ENCODE results near the gene GRAP2. TPM values are rescaled to one million over a fixed set of nuclear protein-coding genes. Genes with fewer than 3 reads are reported as not detected.

GRAP2 gene
- total RNA-seq, 1 donor: not detected

GRCh38 chr22:39960791-39961746, 60.2 kb downstream of the GRAP2 start:
- H3K36me3 ChIP-seq (ENCODE audit: insufficient read depth, low read length): no peaks in the 10 kb centered on the region
- H3K79me2 ChIP-seq (ENCODE audit: insufficient read depth, low read length): no peaks in the 10 kb centered on the region
- H4K20me1 ChIP-seq (ENCODE audit: insufficient read depth, low read length): no peaks in the 10 kb centered on the region
- no peaks in the 10 kb centered on the region for H3K27me3 ChIP-seq (ENCODE audit: insufficient read depth, low read length)
- H3K4me1 ChIP-seq (ENCODE audit: insufficient read depth, low read length): peaks cover 24% of the 10 kb centered on the region
- H3K9me3 ChIP-seq (ENCODE audit: low read depth, low read length): no peaks in the 10 kb centered on the region
- DNase-seq (ENCODE audit: insufficient read length, low spot score, missing footprints): peak; percentile 92
- TF ChIP-seq, protein P1, sequence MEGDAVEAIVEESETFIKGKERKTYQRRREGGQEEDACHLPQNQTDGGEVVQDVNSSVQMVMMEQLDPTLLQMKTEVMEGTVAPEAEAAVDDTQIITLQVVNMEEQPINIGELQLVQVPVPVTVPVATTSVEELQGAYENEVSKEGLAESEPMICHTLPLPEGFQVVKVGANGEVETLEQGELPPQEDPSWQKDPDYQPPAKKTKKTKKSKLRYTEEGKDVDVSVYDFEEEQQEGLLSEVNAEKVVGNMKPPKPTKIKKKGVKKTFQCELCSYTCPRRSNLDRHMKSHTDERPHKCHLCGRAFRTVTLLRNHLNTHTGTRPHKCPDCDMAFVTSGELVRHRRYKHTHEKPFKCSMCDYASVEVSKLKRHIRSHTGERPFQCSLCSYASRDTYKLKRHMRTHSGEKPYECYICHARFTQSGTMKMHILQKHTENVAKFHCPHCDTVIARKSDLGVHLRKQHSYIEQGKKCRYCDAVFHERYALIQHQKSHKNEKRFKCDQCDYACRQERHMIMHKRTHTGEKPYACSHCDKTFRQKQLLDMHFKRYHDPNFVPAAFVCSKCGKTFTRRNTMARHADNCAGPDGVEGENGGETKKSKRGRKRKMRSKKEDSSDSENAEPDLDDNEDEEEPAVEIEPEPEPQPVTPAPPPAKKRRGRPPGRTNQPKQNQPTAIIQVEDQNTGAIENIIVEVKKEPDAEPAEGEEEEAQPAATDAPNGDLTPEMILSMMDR (IDR thresholded peaks at IDR 0.05; ENCODE audit: extremely low read depth, low read depth, low read length): no peak
- peak overlapping the region; percentile 57 for H2AFZ ChIP-seq (ENCODE audit: low read length)
- peak overlapping the region; percentile 68 for H3K27ac ChIP-seq (ENCODE audit: low read depth, low read length)
- H3K4me3 ChIP-seq (ENCODE audit: insufficient read depth, low read length): peak overlapping the region; percentile 14
- peak overlapping the region; percentile 72 for H3K4me2 ChIP-seq (ENCODE audit: insufficient read depth, low read length)

GRCh38 chr22:39962071-39962470, 61.2 kb downstream of the GRAP2 start:
- no peak for DNase-seq (ENCODE audit: insufficient read length, low spot score, missing footprints)
- Histone ChIP-seq H3K4me3 (ENCODE audit: insufficient read depth, low read length) (no peak overlapping the region), H3K4me2 (ENCODE audit: insufficient read depth, low read length) (peak overlapping the region; percentile 72), H4K20me1 (ENCODE audit: insufficient read depth, low read length) (no peaks in the 10 kb centered on the region), H3K9me3 (ENCODE audit: low read depth, low read length) (no peaks in the 10 kb centered on the region), H3K4me1 (ENCODE audit: insufficient read depth, low read length) (peaks cover 31% of the 10 kb centered on the region), H2AFZ (ENCODE audit: low read length) (no peak overlapping the region), H3K79me2 (ENCODE audit: insufficient read depth, low read length) (no peaks in the 10 kb centered on the region), H3K27me3 (ENCODE audit: insufficient read depth, low read length) (no peaks in the 10 kb centered on the region), H3K36me3 (ENCODE audit: insufficient read depth, low read length) (no peaks in the 10 kb centered on the region), H3K27ac (ENCODE audit: low read depth, low read length) (peak overlapping the region; percentile 68)
- TF ChIP-seq, protein P1 (IDR thresholded peaks at IDR 0.05; ENCODE audit: extremely low read depth, low read depth, low read length): no peak

DNA sequence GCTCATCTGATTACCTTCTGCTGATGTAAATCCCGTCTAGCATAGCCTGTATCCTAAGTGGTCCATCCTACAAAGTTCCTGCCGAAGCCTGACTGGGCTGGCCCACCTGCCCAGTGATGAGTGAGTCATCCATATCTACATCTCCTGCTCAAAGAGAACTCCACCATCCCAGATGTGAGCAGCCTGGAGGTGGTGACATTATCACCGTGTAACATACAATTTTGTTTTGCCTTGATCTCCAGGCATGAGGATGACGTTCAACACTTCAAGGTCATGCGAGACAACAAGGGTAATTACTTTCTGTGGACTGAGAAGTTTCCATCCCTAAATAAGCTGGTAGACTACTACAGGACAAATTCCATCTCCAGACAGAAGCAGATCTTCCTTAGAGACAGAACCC, 64.9 kb downstream of the GRAP2 start:
- no peak overlapping the region for H3K27ac ChIP-seq (ENCODE audit: low read depth, low read length)
- TF ChIP-seq, protein P1 (IDR thresholded peaks at IDR 0.05; ENCODE audit: extremely low read depth, low read depth, low read length): no peak
- H3K4me3 ChIP-seq (ENCODE audit: insufficient read depth, low read length): no peak overlapping the region
- H3K36me3 ChIP-seq (ENCODE audit: insufficient read depth, low read length): no peaks in the 10 kb centered on the region
- H3K9me3 ChIP-seq (ENCODE audit: low read depth, low read length): no peaks in the 10 kb centered on the region
- no peaks in the 10 kb centered on the region for H4K20me1 ChIP-seq (ENCODE audit: insufficient read depth, low read length)
- no peak overlapping the region for H3K4me2 ChIP-seq (ENCODE audit: insufficient read depth, low read length)
- H3K79me2 ChIP-seq (ENCODE audit: insufficient read depth, low read length): no peaks in the 10 kb centered on the region
- no peak for DNase-seq (ENCODE audit: insufficient read length, low spot score, missing footprints)
- H3K4me1 ChIP-seq (ENCODE audit: insufficient read depth, low read length): peaks cover 25% of the 10 kb centered on the region
- no peak overlapping the region for H2AFZ ChIP-seq (ENCODE audit: low read length)
- H3K27me3 ChIP-seq (ENCODE audit: insufficient read depth, low read length): no peaks in the 10 kb centered on the region

GRCh38 chr22:39966470-39966869, 65.6 kb downstream of the GRAP2 start:
- Histone ChIP-seq H4K20me1 (ENCODE audit: insufficient read depth, low read length) (no peaks in the 10 kb centered on the region), H3K4me3 (ENCODE audit: insufficient read depth, low read length) (no peak overlapping the region), H2AFZ (ENCODE audit: low read length) (no peak overlapping the region), H3K79me2 (ENCODE audit: insufficient read depth, low read length) (no peaks in the 10 kb centered on the region), H3K9me3 (ENCODE audit: low read depth, low read length) (no peaks in the 10 kb centered on the region), H3K27ac (ENCODE audit: low read depth, low read length) (no peak overlapping the region), H3K27me3 (ENCODE audit: insufficient read depth, low read length) (peaks cover 5% of the 10 kb centered on the region), H3K4me1 (ENCODE audit: insufficient read depth, low read length) (peaks cover 18% of the 10 kb centered on the region), H3K4me2 (ENCODE audit: insufficient read depth, low read length) (peak overlapping the region; percentile 44), H3K36me3 (ENCODE audit: insufficient read depth, low read length) (no peaks in the 10 kb centered on the region)
- TF ChIP-seq, protein P1 (IDR thresholded peaks at IDR 0.05; ENCODE audit: extremely low read depth, low read depth, low read length): no peak
- DNase-seq (ENCODE audit: insufficient read length, low spot score, missing footprints): peak; percentile 62
